HCT116 (cell line): ENCODE measurements around the gene FOXL2. TPM values are rescaled to one million over a fixed set of nuclear protein-coding genes. Genes with fewer than 3 reads are reported as not detected.

Experiments
- ATAC-seq: fragments of 200-7000 bp; cut with Tn5 transposase; 2 replicates; pipeline ENCODE4 v1.9.1; 2020; ENCODE audit warnings: mild to moderate bottlenecking, moderate library complexity
- BruUV-seq: library from RNA; stranded (reverse); fragments of 400-500 nt; replicated peaks from 2 replicates; lab custom pipeline; 2021; lab: Mats Ljungman, UMichigan
- CTCF ChIA-PET: fragments of 300-600 bp; sonication (Branson Sonifier 250); formaldehyde crosslinking; loops from one replicate; lab custom pipeline; 2021; ENCODE audit warnings: antibody characterized with exemption; lab: Charles Lee
- POLR2A ChIA-PET: fragments of 300-600, 350-600 bp; sonication (Branson Sonifier 250); formaldehyde crosslinking; loops from one replicate; lab custom pipeline; 2021; ENCODE audit warnings: antibody characterized with exemption; lab: Charles Lee
- RAD21 ChIA-PET, 2 experiments: fragments of 300-600 bp; sonication (Branson Sonifier 250); formaldehyde crosslinking; loops; one replicate each; lab custom pipeline; 2023; ENCODE audit warnings: low total read pairs in 2 of 2; ENCODE audit not compliant: uncharacterized antibody in 2 of 2, unreplicated experiment in 2 of 2, low non-redundant PET in 1 of 2; lab: Charles Lee
- DNase-seq: peaks from one replicate; pipeline ENCODE4 v3.0.0-alpha.2; 2010; ENCODE audit warnings: low read depth, low spot score
- H2AFZ ChIP-seq: fragments of 200-600 bp; shearing (Covaris generic), sonication (generic); 2 replicates; pipeline ENCODE4 v1.6.1; 2017; ENCODE audit warnings: low read depth, mixed run types, mixed read lengths, antibody characterized with exemption, low read length; ENCODE audit not compliant: poor library complexity, severe bottlenecking
- H3K27ac ChIP-seq: 2 replicates; pipeline ENCODE4 v1.5.1; 2012; ENCODE audit warnings: low read depth, low read length
- H3K27me3 ChIP-seq: fragments of 200-600 bp; sonication (generic); 2 replicates; pipeline ENCODE4 v1.6.1; 2016; ENCODE audit warnings: mixed run types, low read length, mixed read lengths; ENCODE audit not compliant: insufficient read depth
- H3K36me3 ChIP-seq, 2 experiments: fragments of 200-500 bp in 1 of 2; fragments of 200-600 bp in 1 of 2; sonication (Bioruptor generic) in 1 of 2; sonication (generic) in 1 of 2; 2 replicates each; pipeline versions ENCODE4 v1.5.1 to v1.6.1; 2014 to 2016; ENCODE audit warnings: low read length in 2 of 2, inconsistent platforms in 1 of 2, mixed read lengths in 1 of 2, mixed run types in 1 of 2; ENCODE audit not compliant: insufficient read depth in 2 of 2, control insufficient read depth in 1 of 2
- H3K4me1 ChIP-seq, 2 experiments: fragments of 200-600 bp in 1 of 2; sonication (generic) in 1 of 2; 2 replicates each; pipeline versions ENCODE4 v1.5.1 to v1.6.1; 2012 to 2017; ENCODE audit warnings: low read length in 2 of 2, inconsistent platforms in 1 of 2, mild to moderate bottlenecking in 1 of 2, mixed read lengths in 1 of 2, mixed run types in 1 of 2, moderate library complexity in 1 of 2; ENCODE audit not compliant: insufficient read depth in 2 of 2, control insufficient read depth in 1 of 2
- H3K4me2 ChIP-seq: fragments of 200-600 bp; sonication (generic); 2 replicates; pipeline ENCODE4 v1.6.1; 2017; ENCODE audit warnings: mixed run types, low read length, mixed read lengths
- H3K4me3 ChIP-seq, 2 experiments: fragments of 200-600 bp in 1 of 2; sonication (generic) in 1 of 2; replicated peaks in 1 of 2; 2 replicates each; pipeline ENCODE4 v1.5.1; 2011 to 2016; ENCODE audit warnings: low read length in 2 of 2, control low read depth in 1 of 2, low read depth in 1 of 2, mild to moderate bottlenecking in 1 of 2, mixed read lengths in 1 of 2, mixed run types in 1 of 2
- H3K79me2 ChIP-seq: fragments of 200-600 bp; sonication (generic); 2 replicates; pipeline ENCODE4 v1.6.1; 2017; ENCODE audit warnings: mild to moderate bottlenecking, mixed run types, low read length, moderate library complexity, mixed read lengths; ENCODE audit not compliant: insufficient read depth
- H3K9ac ChIP-seq: fragments of 200-600 bp; sonication (generic); 2 replicates; pipeline ENCODE4 v1.6.1; 2016; ENCODE audit warnings: low read length, mixed read lengths
- H3K9me2 ChIP-seq: fragments of 200-600 bp; sonication (generic), shearing (Covaris generic); 2 replicates; pipeline ENCODE4 v1.6.1; 2017; ENCODE audit warnings: mixed run types, mild to moderate bottlenecking, moderate library complexity; ENCODE audit not compliant: insufficient read depth
- H3K9me3 ChIP-seq, 2 experiments: fragments of 200-500 bp in 1 of 2; fragments of 200-600 bp in 1 of 2; sonication (Bioruptor generic) in 1 of 2; sonication (generic) in 1 of 2; 2 replicates each; pipeline ENCODE4 v1.6.1; 2014 to 2017; ENCODE audit warnings: low read length in 2 of 2, mixed read lengths in 2 of 2, inconsistent platforms in 1 of 2, low read depth in 1 of 2, mild to moderate bottlenecking in 1 of 2, mixed run types in 1 of 2, moderate library complexity in 1 of 2; ENCODE audit not compliant: control insufficient read depth in 1 of 2, insufficient read depth in 1 of 2
- H4K20me1 ChIP-seq: fragments of 200-600 bp; sonication (generic), shearing (Covaris generic); 2 replicates; pipeline ENCODE4 v1.6.1; 2017; ENCODE audit warnings: mixed run types, mild to moderate bottlenecking, moderate library complexity; ENCODE audit not compliant: insufficient read depth
- CEBPB ChIP-seq: IDR thresholded peaks from 2 replicates; pipeline ENCODE4 v1.6.1; 2012; ENCODE audit warnings: low read depth
- ELF1 ChIP-seq: IDR thresholded peaks from 2 replicates; pipeline ENCODE4 v1.6.1; 2012; ENCODE audit warnings: low read depth, borderline replicate concordance
- EZH2 ChIP-seq: fragments of 200-600 bp; sonication (generic); IDR thresholded peaks from 2 replicates; pipeline ENCODE4 v1.6.1; 2017; ENCODE audit warnings: antibody characterized with exemption, mixed run types
- FOSL1 ChIP-seq: IDR thresholded peaks from 2 replicates; pipeline ENCODE4 v1.6.1; 2012; ENCODE audit warnings: low read depth
- JUND ChIP-seq: IDR thresholded peaks from 2 replicates; pipeline ENCODE4 v1.6.1; 2012
- MAX ChIP-seq: IDR thresholded peaks from 2 replicates; pipeline ENCODE4 v1.6.1; 2012
- POLR2AphosphoS5 ChIP-seq: IDR thresholded peaks from 2 replicates; pipeline ENCODE4 v1.6.1; 2011; ENCODE audit warnings: mild to moderate bottlenecking, low read depth, low read length, moderate library complexity
- REST ChIP-seq: IDR thresholded peaks from 2 replicates; pipeline ENCODE4 v1.6.1; 2012; ENCODE audit warnings: low read depth
- SIN3A ChIP-seq: IDR thresholded peaks from 2 replicates; pipeline ENCODE4 v1.6.1; 2012; ENCODE audit warnings: low read depth
- SP1 ChIP-seq: IDR thresholded peaks from 2 replicates; pipeline ENCODE4 v1.6.1; 2012; ENCODE audit warnings: low read depth
- SRF ChIP-seq: IDR thresholded peaks from 2 replicates; pipeline ENCODE4 v1.6.1; 2012; ENCODE audit warnings: low read depth
- TCF7L2 ChIP-seq: IDR thresholded peaks from 2 replicates; pipeline ENCODE4 v1.7.0; 2011; ENCODE audit warnings: borderline replicate concordance, inconsistent platforms; ENCODE audit not compliant: insufficient read depth, insufficient read length; ENCODE audit errors: extremely low read depth
- ZNF274 ChIP-seq: fragments of 200-500 bp; sonication (Bioruptor generic); IDR thresholded peaks from 2 replicates; pipeline ENCODE4 v1.6.1; 2014; ENCODE audit warnings: mild to moderate bottlenecking, low read depth, low read length, inconsistent platforms
- intact Hi-C: fragments of 100-400 bp; cut with micrococcal nuclease; formaldehyde crosslinking; loops from 2 replicates; pipeline ENCODE4 v1.10.0; 2022
- total RNA-seq: library from RNA; stranded (reverse); gene quantifications from one replicate; pipeline ENCODE4 v1.2.1, GENCODE V29; 2021; ENCODE audit not compliant: unreplicated experiment

The FOXL2 gene
- total RNA-seq, 1 experiment from 2014 or later = not detected

GRCh38 chr3:138898301-138898700, 48.6 kb downstream of the FOXL2 start:
- H4K20me1 ChIP-seq = no peaks in the 10 kb centered on the region
- H3K9ac ChIP-seq = no peak overlapping the region
- no peak overlapping the region for H3K4me2 ChIP-seq
- H3K9me2 ChIP-seq = no peaks in the 10 kb centered on the region
- no peaks in the 10 kb centered on the region for H3K4me1 ChIP-seq
- no peak overlapping the region for H2AFZ ChIP-seq
- H3K4me3 ChIP-seq = no peak overlapping the region
- ChIA-PET POLR2A (interaction anchor here (1.7 kb wide), 1 partner anchor 36 kb away, joined by 4 read pairs; no protein-coding TSS in a partner anchor), CTCF (interaction anchor here (6.4 kb wide), 1 partner anchor 18 kb away, joined by 40 read pairs; no protein-coding TSS in a partner anchor), RAD21 (no interaction called here)
- no peaks in the 10 kb centered on the region for H3K27me3 ChIP-seq
- TF ChIP-seq REST (no peak), SRF (no peak), CEBPB (no peak), EZH2 (no peak), SP1 (no peak), MAX (no peak), ELF1 (no peak), ZNF274 (no peak), TCF7L2 (no peak), SIN3A (no peak), FOSL1 (no peak), JUND (no peak), POLR2AphosphoS5 (no peak)
- no TSS peak for BruUV-seq
- H3K79me2 ChIP-seq = no peaks in the 10 kb centered on the region
- no peak overlapping the region for H3K27ac ChIP-seq
- no peaks in the 10 kb centered on the region for H3K9me3 ChIP-seq
- intact Hi-C loops = no loop called here
- ATAC-seq (no peak), DNase-seq (no peak)
- no peaks in the 10 kb centered on the region for H3K36me3 ChIP-seq

Other genes with a start within 250 kb of the FOXL2 start
- gene PIK3CB, start 112.2 kb downstream of the FOXL2 start, total RNA-seq = 44.3 TPM
- gene FOXL2NB, start 80 bp upstream of the FOXL2 start, total RNA-seq = 0.93 TPM
- gene PRR23A, start 59.1 kb upstream of the FOXL2 start, total RNA-seq = not detected
- not detected for gene PRR23B, start 73.8 kb upstream of the FOXL2 start, total RNA-seq
- gene PRR23C, start 97.8 kb upstream of the FOXL2 start, total RNA-seq = not detected